ENCODE results near the gene TRPM5.

- TF ChIP-seq CTCF (optimal IDR thresholded peaks at IDR 0.05 in 1 of 3, IDR thresholded peaks at IDR 0.05 in 1 of 3, conservative IDR thresholded peaks at IDR 0.05 in 1 of 3; ENCODE audit: extremely low read depth in 1 of 3, insufficient read depth in 2 of 3, low read length in 3 of 3) (no peak), EZH2 (IDR thresholded peaks at IDR 0.05; ENCODE audit: low read length) (no peak)
Measured at GRCh38 chr11:2440646-2441045, 3.7 kb downstream of the TRPM5 start.
